HepG2 (cell line): ENCODE data around the gene BICDL1. TPM values are rescaled to one million over a fixed set of nuclear protein-coding genes. Genes with fewer than 3 reads are reported as not detected.

Source experiments
- ATAC-seq: fragments of 200-7000 bp; cut with Tn5 transposase; 3 replicates; pipeline ENCODE4 v1.9.1; 2020; ENCODE audit warnings: mild to moderate bottlenecking, moderate library complexity
- BruUV-seq: library from RNA; stranded (reverse); fragments of 400-500 nt; replicated peaks from 2 replicates; lab custom pipeline; 2021; lab: Mats Ljungman, UMichigan
- CTCF ChIA-PET: fragments of 300-600 bp; formaldehyde crosslinking; extraction: SDS; loops from one replicate; lab custom pipeline; 2021; ENCODE audit warnings: low total read pairs, inconsistent platforms, low intra/inter-chr PET ratio; lab: Yijun Ruan, JAX
- POLR2A ChIA-PET: fragments of 350-600 bp; sonication (Branson Sonifier 250); formaldehyde crosslinking; loops from one replicate; lab custom pipeline; 2020; ENCODE audit warnings: antibody characterized with exemption, inconsistent platforms; lab: Yijun Ruan, JAX
- DNase-seq: peaks from one replicate; pipeline ENCODE4 v3.0.0-alpha.2; 2015; ENCODE audit warnings: low spot score
- FAIRE-seq: peaks from 3 replicates; lab custom pipeline; 2011; peaks lifted over from hg19 to GRCh38; lab: Jason Lieb, UNC
- H2AFZ ChIP-seq: one replicate; pipeline ENCODE4 v1.6.1; 2011; ENCODE audit warnings: low read length, inconsistent platforms
- H3K27ac ChIP-seq: fragments of 300-600 bp; 3 replicates; pipeline ENCODE4 v1.8.0; 2011; ENCODE audit warnings: mixed run types, mild to moderate bottlenecking, mixed read lengths, low read length, inconsistent platforms; ENCODE audit not compliant: insufficient read depth; ENCODE audit errors: extremely low read length
- H3K27me3 ChIP-seq, 2 experiments: fragments of 200-600 bp in 1 of 2; 2 replicates in 1 of 2; 3 replicates in 1 of 2; pipeline versions ENCODE4 v1.6.0 to v1.8.0; 2011; ENCODE audit warnings: low read length in 2 of 2, mild to moderate bottlenecking in 2 of 2, moderate library complexity in 2 of 2, inconsistent platforms in 1 of 2; ENCODE audit not compliant: insufficient read depth in 2 of 2, control insufficient read depth in 1 of 2
- H3K36me3 ChIP-seq, 2 experiments: fragments of 200-600 bp in 1 of 2; replicated peaks in 1 of 2; 2 replicates in 1 of 2; 3 replicates in 1 of 2; pipeline versions ENCODE4 v1.5.1 to v1.8.0; 2011; ENCODE audit warnings: low read length in 2 of 2, inconsistent platforms in 1 of 2; ENCODE audit not compliant: insufficient read depth in 2 of 2, control insufficient read depth in 1 of 2
- H3K4me1 ChIP-seq: 2 replicates; pipeline ENCODE4 v1.5.1; 2012; ENCODE audit warnings: low read length, inconsistent platforms; ENCODE audit not compliant: insufficient read depth
- H3K4me2 ChIP-seq: 2 replicates; pipeline ENCODE4 v1.6.0; 2011; ENCODE audit warnings: low read depth, low read length, inconsistent platforms
- H3K4me3 ChIP-seq, 3 experiments: fragments of 200-600 bp in 1 of 3; sonication (generic), shearing (Covaris generic) in 1 of 3; replicated peaks in 1 of 3; 2 replicates each; pipeline ENCODE4 v1.5.1; 2011 to 2016; ENCODE audit warnings: low read length in 3 of 3, inconsistent platforms in 2 of 3, low read depth in 2 of 3, mild to moderate bottlenecking in 2 of 3, control low read depth in 1 of 3, mixed read lengths in 1 of 3; ENCODE audit not compliant: insufficient read depth in 1 of 3
- H3K79me2 ChIP-seq: one replicate; pipeline ENCODE4 v1.6.1; 2011; ENCODE audit warnings: low read length, inconsistent platforms; ENCODE audit not compliant: insufficient read depth
- H3K9ac ChIP-seq: 2 replicates; pipeline ENCODE4 v1.6.0; 2011; ENCODE audit warnings: mild to moderate bottlenecking, low read depth, low read length, inconsistent platforms; ENCODE audit not compliant: insufficient read depth
- H3K9me3 ChIP-seq: 2 replicates; pipeline ENCODE4 v1.5.1; 2012; ENCODE audit warnings: mild to moderate bottlenecking, low read length
- H4K20me1 ChIP-seq: 2 replicates; pipeline ENCODE4 v1.6.0; 2011; ENCODE audit warnings: inconsistent platforms, mild to moderate bottlenecking, low read length, moderate library complexity; ENCODE audit not compliant: insufficient read depth
- TEAD3 ChIP-seq: optimal IDR thresholded peaks from 2 replicates; pipeline ENCODE3; 2016; ENCODE audit warnings: borderline replicate concordance
- ZFP90 ChIP-seq: sonication (generic); formaldehyde crosslinking; IDR thresholded peaks from 2 replicates; pipeline ENCODE4 v1.8.0; 2022; ENCODE audit warnings: missing genetic modification reagents, mild to moderate bottlenecking, inconsistent platforms, borderline replicate concordance
- ZIK1 ChIP-seq: sonication (generic); formaldehyde crosslinking; IDR thresholded peaks from 2 replicates; pipeline ENCODE4 v1.5.0; 2020; ENCODE audit warnings: mild to moderate bottlenecking, low read depth, missing genetic modification reagents, borderline replicate concordance
- ZNF296 ChIP-seq: sonication (generic); formaldehyde crosslinking; conservative IDR thresholded peaks from 2 replicates; pipeline ENCODE4 v1.5.0; 2020; ENCODE audit warnings: mild to moderate bottlenecking, missing genetic modification reagents
- ZNF737 ChIP-seq: sonication (generic); formaldehyde crosslinking; IDR thresholded peaks from 2 replicates; pipeline ENCODE4 v1.5.0; 2020; ENCODE audit warnings: missing genetic modification reagents, mild to moderate bottlenecking, borderline replicate concordance
- ZNF883 ChIP-seq: sonication (generic); formaldehyde crosslinking; IDR thresholded peaks from 2 replicates; pipeline ENCODE4 v1.5.1; 2020; ENCODE audit warnings: mild to moderate bottlenecking, missing genetic modification reagents; ENCODE audit errors: not compliant biosample characterization
- WGBS: methylation state at CpG from one replicate; pipeline ENCODE4 v1.1.6; 2017; ENCODE audit warnings: low lambda C conversion rate; 5-methylcytosine and 5-hydroxymethylcytosine counted together
- in situ Hi-C: cut with HindIII; loops from 2 replicates; pipeline ENCODE4 v1.10.0; 2017; ENCODE audit warnings: low pct_unique_long_range_greater_than_20kb; ENCODE audit not compliant: extremely low pct_ligation_motif_present
- intact Hi-C: fragments of 100-400 bp; cut with micrococcal nuclease; formaldehyde crosslinking; loops from one replicate; pipeline ENCODE4 v1.10.0; 2022; ENCODE audit not compliant: unreplicated experiment
- polyA plus RNA-seq, 8 experiments: library from polyadenylated mRNA; depleted of rRNA in 3 of 8; stranded (reverse) in 7 of 8; unstranded in 1 of 8; fragments of >200 nt; fragmentation: Illumina TruSeq in 4 of 8; extraction: Trizol in 4 of 8; gene quantifications; 2 replicates each; pipeline versions ENCODE4 v1.2.1 to v1.2.3, GENCODE V29; 2011 to 2016; ENCODE audit warnings: low read depth in 4 of 8, missing spikeins in 1 of 8, mixed read lengths in 1 of 8; ENCODE audit not compliant: insufficient read depth in 1 of 8
- total RNA-seq, 5 experiments: library from RNA; depleted of rRNA; stranded (reverse); fragments of >200 nt; fragmentation: Illumina TruSeq; extraction: Trizol; gene quantifications; 2 replicates each; pipeline ENCODE4 v1.2.3, GENCODE V29; 2016; ENCODE audit warnings: low read depth in 1 of 5
- TF ChIP-seq, protein P1 (sequence below): sonication (generic); formaldehyde crosslinking; IDR thresholded peaks from 2 replicates; pipeline ENCODE4 v1.4.0; 2020; ENCODE audit warnings: mild to moderate bottlenecking, missing genetic modification reagents, borderline replicate concordance
- TF ChIP-seq, protein P2 (sequence below), 2 experiments: sonication (generic) in 1 of 2; formaldehyde crosslinking in 1 of 2; IDR thresholded peaks; 2 replicates each; pipeline versions ENCODE4 v1.4.0 to v1.6.1; 2016 to 2020; ENCODE audit warnings: borderline replicate concordance in 1 of 2, low read depth in 1 of 2, mild to moderate bottlenecking in 1 of 2, missing genetic modification reagents in 1 of 2
- TF ChIP-seq, protein P3 (sequence below): sonication (generic); formaldehyde crosslinking; IDR thresholded peaks from 2 replicates; pipeline ENCODE4 v1.4.0; 2020; ENCODE audit warnings: missing genetic modification reagents

The BICDL1 gene
- total and polyA plus RNA-seq, 2 of the 13 experiments (the other 11 are each of a cell fraction or from before 2014, with no cell fraction given), result 3.6 to 9.7 TPM

DNA sequence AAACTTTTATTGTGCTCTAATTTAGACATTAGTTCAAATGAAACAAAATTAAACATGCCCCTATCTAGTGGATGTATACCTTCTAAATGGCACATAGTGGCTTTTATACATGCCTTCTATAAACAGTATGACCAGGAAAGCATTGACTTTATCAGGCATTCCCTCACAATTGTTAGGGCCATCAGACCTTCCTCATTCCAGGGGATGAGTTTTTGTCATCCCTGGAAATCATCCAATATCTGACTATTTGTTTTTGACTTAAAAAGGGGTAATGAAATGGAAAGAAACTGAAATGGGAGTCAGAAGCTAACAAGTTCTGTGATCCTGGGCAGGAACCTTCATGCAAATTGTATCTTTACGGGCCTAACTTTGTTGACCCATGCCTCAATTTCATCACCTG is 58.0 kb downstream of the BICDL1 start:
- peak; percentile 32 for DNase-seq
- H3K4me2 ChIP-seq, result no peak overlapping the region
- WGBS, result 76% methylated on average over 1 of the region's 1 CpG
- FAIRE-seq, result no peak
- no peak overlapping the region for H2AFZ ChIP-seq
- in situ Hi-C loops, result no loop called here
- no peaks in the 10 kb centered on the region for H3K9me3 ChIP-seq
- H3K4me3 ChIP-seq, result no peak overlapping the region
- no TSS peak for BruUV-seq
- TF ChIP-seq ZNF883 (CRISPR knock-in tag) (no peak), TEAD3 (CRISPR knock-in tag) (peak; percentile 20)
- TF ChIP-seq, all 625 proteins: peak for 1
- H3K79me2 ChIP-seq, result no peaks in the 10 kb centered on the region
- ChIA-PET POLR2A (no interaction called here), CTCF (no interaction called here)
- H3K27me3 ChIP-seq, result no peaks in the 10 kb centered on the region
- H3K27ac ChIP-seq, result no peak overlapping the region
- no peaks in the 10 kb centered on the region for H3K36me3 ChIP-seq
- no peak for ATAC-seq
- H3K9ac ChIP-seq, result no peak overlapping the region
- intact Hi-C loops, result no loop called here
- H4K20me1 ChIP-seq, result no peaks in the 10 kb centered on the region
- peaks cover 40% of the 10 kb centered on the region for H3K4me1 ChIP-seq

DNA sequence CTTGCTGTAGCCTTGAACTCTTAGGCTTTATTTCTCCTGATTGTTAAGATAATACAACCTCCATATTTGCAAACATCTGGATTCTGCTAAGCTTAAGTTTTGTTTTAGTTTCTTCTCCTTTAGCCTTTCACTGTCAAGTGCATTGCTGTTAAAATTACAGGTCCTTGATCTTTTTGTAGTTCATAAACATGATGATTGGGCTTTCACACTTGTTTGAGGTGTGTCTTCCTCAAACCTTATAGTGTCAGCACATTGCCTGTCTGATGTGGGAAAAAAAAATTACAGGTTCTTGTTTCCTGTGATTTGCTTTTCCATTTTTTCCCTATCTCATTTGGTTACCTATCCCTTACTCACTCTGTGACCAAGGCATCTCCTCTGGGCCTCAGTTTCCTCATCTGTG is 59.2 kb downstream of the BICDL1 start:
- DNase-seq (no peak), FAIRE-seq (no peak), ATAC-seq (no peak)
- H4K20me1 ChIP-seq, result no peaks in the 10 kb centered on the region
- no peak overlapping the region for H3K4me2 ChIP-seq
- no peak overlapping the region for H3K9ac ChIP-seq
- H2AFZ ChIP-seq, result no peak overlapping the region
- in situ Hi-C loops (no loop called here), intact Hi-C loops (no loop called here)
- no peaks in the 10 kb centered on the region for H3K27me3 ChIP-seq
- no TSS peak for BruUV-seq
- CTCF ChIA-PET, result no interaction called here
- H3K4me1 ChIP-seq, result peaks cover 28% of the 10 kb centered on the region
- no peak overlapping the region for H3K4me3 ChIP-seq
- H3K36me3 ChIP-seq, result no peaks in the 10 kb centered on the region
- no peak overlapping the region for H3K27ac ChIP-seq
- H3K9me3 ChIP-seq, result no peaks in the 10 kb centered on the region
- POLR2A ChIA-PET, result no interaction called here
- H3K79me2 ChIP-seq, result no peaks in the 10 kb centered on the region
- TF ChIP-seq ZFP90 (CRISPR knock-in tag) (no peak), ZIK1 (CRISPR knock-in tag) (no peak), ZNF737 (no peak), ZNF296 (no peak)
- TF ChIP-seq, protein P1, sequence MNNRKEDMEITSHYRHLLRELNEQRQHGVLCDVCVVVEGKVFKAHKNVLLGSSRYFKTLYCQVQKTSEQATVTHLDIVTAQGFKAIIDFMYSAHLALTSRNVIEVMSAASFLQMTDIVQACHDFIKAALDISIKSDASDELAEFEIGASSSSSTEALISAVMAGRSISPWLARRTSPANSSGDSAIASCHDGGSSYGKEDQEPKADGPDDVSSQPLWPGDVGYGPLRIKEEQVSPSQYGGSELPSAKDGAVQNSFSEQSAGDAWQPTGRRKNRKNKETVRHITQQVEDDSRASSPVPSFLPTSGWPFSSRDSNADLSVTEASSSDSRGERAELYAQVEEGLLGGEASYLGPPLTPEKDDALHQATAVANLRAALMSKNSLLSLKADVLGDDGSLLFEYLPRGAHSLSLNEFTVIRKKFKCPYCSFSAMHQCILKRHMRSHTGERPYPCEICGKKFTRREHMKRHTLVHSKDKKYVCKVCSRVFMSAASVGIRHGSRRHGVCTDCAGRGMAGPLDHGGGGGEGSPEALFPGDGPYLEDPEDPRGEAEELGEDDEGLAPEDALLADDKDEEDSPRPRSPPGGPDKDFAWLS, result no peak
- TF ChIP-seq, protein P2, sequence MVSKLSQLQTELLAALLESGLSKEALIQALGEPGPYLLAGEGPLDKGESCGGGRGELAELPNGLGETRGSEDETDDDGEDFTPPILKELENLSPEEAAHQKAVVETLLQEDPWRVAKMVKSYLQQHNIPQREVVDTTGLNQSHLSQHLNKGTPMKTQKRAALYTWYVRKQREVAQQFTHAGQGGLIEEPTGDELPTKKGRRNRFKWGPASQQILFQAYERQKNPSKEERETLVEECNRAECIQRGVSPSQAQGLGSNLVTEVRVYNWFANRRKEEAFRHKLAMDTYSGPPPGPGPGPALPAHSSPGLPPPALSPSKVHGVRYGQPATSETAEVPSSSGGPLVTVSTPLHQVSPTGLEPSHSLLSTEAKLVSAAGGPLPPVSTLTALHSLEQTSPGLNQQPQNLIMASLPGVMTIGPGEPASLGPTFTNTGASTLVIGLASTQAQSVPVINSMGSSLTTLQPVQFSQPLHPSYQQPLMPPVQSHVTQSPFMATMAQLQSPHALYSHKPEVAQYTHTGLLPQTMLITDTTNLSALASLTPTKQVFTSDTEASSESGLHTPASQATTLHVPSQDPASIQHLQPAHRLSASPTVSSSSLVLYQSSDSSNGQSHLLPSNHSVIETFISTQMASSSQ (IDR thresholded peaks at IDR 0.05; ENCODE audit: low read depth), result no peak
- TF ChIP-seq, protein P2 (CRISPR knock-in tag; IDR thresholded peaks at IDR 0.05; ENCODE audit: borderline replicate concordance), result no peak
- TF ChIP-seq, protein P3, sequence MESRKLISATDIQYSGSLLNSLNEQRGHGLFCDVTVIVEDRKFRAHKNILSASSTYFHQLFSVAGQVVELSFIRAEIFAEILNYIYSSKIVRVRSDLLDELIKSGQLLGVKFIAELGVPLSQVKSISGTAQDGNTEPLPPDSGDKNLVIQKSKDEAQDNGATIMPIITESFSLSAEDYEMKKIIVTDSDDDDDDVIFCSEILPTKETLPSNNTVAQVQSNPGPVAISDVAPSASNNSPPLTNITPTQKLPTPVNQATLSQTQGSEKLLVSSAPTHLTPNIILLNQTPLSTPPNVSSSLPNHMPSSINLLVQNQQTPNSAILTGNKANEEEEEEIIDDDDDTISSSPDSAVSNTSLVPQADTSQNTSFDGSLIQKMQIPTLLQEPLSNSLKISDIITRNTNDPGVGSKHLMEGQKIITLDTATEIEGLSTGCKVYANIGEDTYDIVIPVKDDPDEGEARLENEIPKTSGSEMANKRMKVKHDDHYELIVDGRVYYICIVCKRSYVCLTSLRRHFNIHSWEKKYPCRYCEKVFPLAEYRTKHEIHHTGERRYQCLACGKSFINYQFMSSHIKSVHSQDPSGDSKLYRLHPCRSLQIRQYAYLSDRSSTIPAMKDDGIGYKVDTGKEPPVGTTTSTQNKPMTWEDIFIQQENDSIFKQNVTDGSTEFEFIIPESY, result no peak
